Endodermal cell (in vitro differentiated cells): Measurements from ENCODE around the gene ADAMTS18. TPM values are rescaled to one million over a fixed set of nuclear protein-coding genes. Genes with fewer than 3 reads are reported as not detected.
A peak's percentile ranks its signal among the peaks of the same experiment; 100 is the strongest.

Source experiments
- DNase-seq: peaks from one replicate; pipeline ENCODE4 v3.0.0-alpha.2; 2017
- H3K27ac ChIP-seq: 2 replicates; pipeline ENCODE4 v1.5.1; 2013; ENCODE audit warnings: mild to moderate bottlenecking, low read depth, low read length, moderate library complexity
- H3K27me3 ChIP-seq: 2 replicates; pipeline ENCODE4 v1.6.1; 2013; ENCODE audit warnings: mild to moderate bottlenecking, low read length, moderate library complexity; ENCODE audit not compliant: insufficient read depth, control insufficient read depth, poor library complexity, severe bottlenecking
- H3K36me3 ChIP-seq: 2 replicates; pipeline ENCODE4 v1.7.0; 2013; ENCODE audit warnings: mild to moderate bottlenecking, low read length, moderate library complexity; ENCODE audit not compliant: control insufficient read depth, insufficient read depth
- H3K4me1 ChIP-seq: one replicate; pipeline ENCODE4 v1.7.0; 2013; ENCODE audit warnings: low read length; ENCODE audit not compliant: control insufficient read depth, insufficient read depth
- H3K4me3 ChIP-seq: 2 replicates; pipeline ENCODE4 v1.5.1; 2013; ENCODE audit warnings: mild to moderate bottlenecking, low read length, moderate library complexity
- H3K9ac ChIP-seq: 2 replicates; pipeline ENCODE4 v1.6.1; 2013; ENCODE audit warnings: mild to moderate bottlenecking, low read length, moderate library complexity; ENCODE audit not compliant: poor library complexity, severe bottlenecking; ENCODE audit errors: extremely low read depth
- H3K9me3 ChIP-seq: 2 replicates; pipeline ENCODE4 v1.6.1; 2013; ENCODE audit warnings: mild to moderate bottlenecking, low read length, moderate library complexity; ENCODE audit not compliant: control insufficient read depth
- H3K27ac Mint-ChIP-seq: 2 replicates; pipeline ENCODE4 v1.8.0; 2020; ENCODE audit warnings: mixed read lengths
- H3K27me3 Mint-ChIP-seq: 2 replicates; pipeline ENCODE4 v1.8.0; 2021; ENCODE audit warnings: mild to moderate bottlenecking, mixed read lengths; ENCODE audit not compliant: insufficient read depth
- H3K36me3 Mint-ChIP-seq: 2 replicates; pipeline ENCODE4 v1.8.0; 2020; ENCODE audit warnings: low read depth, mixed read lengths
- H3K4me1 Mint-ChIP-seq: 2 replicates; pipeline ENCODE4 v1.8.0; 2020; ENCODE audit warnings: mixed read lengths
- H3K4me3 Mint-ChIP-seq: 2 replicates; pipeline ENCODE4 v1.8.0; 2020; ENCODE audit warnings: mild to moderate bottlenecking, moderate library complexity, mixed read lengths
- H3K9me3 Mint-ChIP-seq: 2 replicates; pipeline ENCODE4 v1.8.0; 2020; ENCODE audit warnings: mild to moderate bottlenecking, mixed read lengths
- WGBS, 2 experiments: methylation state at CpG; one replicate each; pipeline versions ENCODE4 v1.1.5 to v1.1.7; 2013; ENCODE audit warnings: missing lambda C conversion rate in 2 of 2, mixed read lengths in 1 of 2; ENCODE audit not compliant: insufficient coverage in 1 of 2, insufficient read length in 1 of 2; 5-methylcytosine and 5-hydroxymethylcytosine counted together
- total RNA-seq, 2 donors: library from RNA; stranded (reverse); fragmentation: NEBNext Ultra II Directional in 1 of 2; extraction: Animal tissue kit (Norgen Biotek cat#: 25700) in 1 of 2; gene quantifications; 2 replicates in 1 of 2; 3 replicates in 1 of 2; pipeline ENCODE4 v1.2.1, GENCODE V29; 2021
- TF ChIP-seq, protein P1 (sequence below): fragments of 200-600 bp; sonication (generic); conservative IDR thresholded peaks from 2 replicates; pipeline ENCODE4 v1.5.0; 2021; ENCODE audit warnings: antibody characterized with exemption, mild to moderate bottlenecking

ADAMTS18 gene
- total RNA-seq, 2 donors from 2014 or later = 7.9 to 12.4 TPM

- peaks cover 39% of the 10 kb centered on the region for H3K36me3 ChIP-seq
- H3K4me1 Mint-ChIP-seq = peaks cover 18% of the 10 kb centered on the region
- no peak overlapping the region for H3K9ac ChIP-seq
- H3K27me3 Mint-ChIP-seq = no peaks in the 10 kb centered on the region
- WGBS, 2 experiments = 91 to 93% methylated on average over 5 to 12 of the region's 12 CpGs
- H3K4me3 ChIP-seq = no peak overlapping the region
- H3K27ac ChIP-seq = no peak overlapping the region
- H3K36me3 Mint-ChIP-seq = peaks cover 39% of the 10 kb centered on the region
- TF ChIP-seq, protein P1, sequence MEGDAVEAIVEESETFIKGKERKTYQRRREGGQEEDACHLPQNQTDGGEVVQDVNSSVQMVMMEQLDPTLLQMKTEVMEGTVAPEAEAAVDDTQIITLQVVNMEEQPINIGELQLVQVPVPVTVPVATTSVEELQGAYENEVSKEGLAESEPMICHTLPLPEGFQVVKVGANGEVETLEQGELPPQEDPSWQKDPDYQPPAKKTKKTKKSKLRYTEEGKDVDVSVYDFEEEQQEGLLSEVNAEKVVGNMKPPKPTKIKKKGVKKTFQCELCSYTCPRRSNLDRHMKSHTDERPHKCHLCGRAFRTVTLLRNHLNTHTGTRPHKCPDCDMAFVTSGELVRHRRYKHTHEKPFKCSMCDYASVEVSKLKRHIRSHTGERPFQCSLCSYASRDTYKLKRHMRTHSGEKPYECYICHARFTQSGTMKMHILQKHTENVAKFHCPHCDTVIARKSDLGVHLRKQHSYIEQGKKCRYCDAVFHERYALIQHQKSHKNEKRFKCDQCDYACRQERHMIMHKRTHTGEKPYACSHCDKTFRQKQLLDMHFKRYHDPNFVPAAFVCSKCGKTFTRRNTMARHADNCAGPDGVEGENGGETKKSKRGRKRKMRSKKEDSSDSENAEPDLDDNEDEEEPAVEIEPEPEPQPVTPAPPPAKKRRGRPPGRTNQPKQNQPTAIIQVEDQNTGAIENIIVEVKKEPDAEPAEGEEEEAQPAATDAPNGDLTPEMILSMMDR = no peak
- peak overlapping the region; percentile 10 for H3K27ac Mint-ChIP-seq
- DNase-seq = peak; percentile 66
- H3K4me1 ChIP-seq = peaks cover 5% of the 10 kb centered on the region
- H3K27me3 ChIP-seq = no peaks in the 10 kb centered on the region
- H3K9me3 ChIP-seq = peaks cover 8% of the 10 kb centered on the region
- H3K4me3 Mint-ChIP-seq = no peak overlapping the region
- peaks cover under 1% of the 10 kb centered on the region for H3K9me3 Mint-ChIP-seq
Observed at GRCh38 chr16:77335652-77336234, 99.1 kb downstream of the ADAMTS18 start.

DNA sequence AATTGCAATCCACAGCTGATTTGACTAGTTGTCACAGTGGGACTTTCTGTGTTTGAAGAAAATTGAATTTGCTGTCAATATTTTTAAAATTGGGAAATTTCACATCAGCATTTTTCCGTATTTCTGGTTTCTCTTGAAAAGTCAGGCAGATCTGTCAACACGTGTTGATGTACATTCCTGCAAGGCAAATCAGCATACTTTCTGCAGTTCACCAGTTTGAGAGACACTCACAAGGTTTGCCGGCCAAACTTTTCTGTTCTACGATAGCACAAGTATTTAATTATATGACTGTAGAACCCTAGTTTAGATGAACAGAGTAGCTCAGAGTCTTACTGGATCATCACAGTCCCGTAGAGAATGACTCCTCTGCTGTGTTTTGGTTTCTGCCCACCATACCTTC is 102.0 kb downstream of the ADAMTS18 start:
- no peaks in the 10 kb centered on the region for H3K27me3 ChIP-seq
- peaks cover 9% of the 10 kb centered on the region for H3K9me3 ChIP-seq
- TF ChIP-seq, protein P1 = no peak
- no peak for DNase-seq
- Mint-ChIP-seq H3K27me3 (no peaks in the 10 kb centered on the region), H3K4me1 (peaks cover 26% of the 10 kb centered on the region), H3K4me3 (no peak overlapping the region), H3K36me3 (peaks cover 34% of the 10 kb centered on the region), H3K27ac (no peak overlapping the region), H3K9me3 (peaks cover 4% of the 10 kb centered on the region)
- H3K4me3 ChIP-seq = no peak overlapping the region
- 90 to 94% methylated on average over 5 of the region's 5 CpGs for WGBS, 2 experiments
- peaks cover 30% of the 10 kb centered on the region for H3K36me3 ChIP-seq
- H3K9ac ChIP-seq = no peak overlapping the region
- H3K4me1 ChIP-seq = peaks cover 10% of the 10 kb centered on the region
- no peak overlapping the region for H3K27ac ChIP-seq

- Histone ChIP-seq H3K27ac (no peak overlapping the region), H3K4me3 (no peak overlapping the region), H3K27me3 (no peaks in the 10 kb centered on the region), H3K36me3 (peaks cover 35% of the 10 kb centered on the region), H3K4me1 (peaks cover 8% of the 10 kb centered on the region), H3K9me3 (peaks cover 9% of the 10 kb centered on the region), H3K9ac (no peak overlapping the region)
- WGBS, 2 experiments = 90 to 93% methylated on average over 6 to 9 of the region's 9 CpGs
- Mint-ChIP-seq H3K9me3 (peaks cover 4% of the 10 kb centered on the region), H3K27ac (no peak overlapping the region), H3K4me1 (peaks cover 22% of the 10 kb centered on the region), H3K36me3 (peaks cover 41% of the 10 kb centered on the region), H3K4me3 (no peak overlapping the region), H3K27me3 (no peaks in the 10 kb centered on the region)
- no peak for DNase-seq
- TF ChIP-seq, protein P1 = no peak
Observed at GRCh38 chr16:77331802-77332586, 102.8 kb downstream of the ADAMTS18 start.
